Gastroesophageal sphincter (tissue), 3 donors: ENCODE measurements around the gene ASAP2.

ENCODE experiments used
- EP300 ChIP-seq: sonication (generic); formaldehyde crosslinking; IDR thresholded peaks from one replicate; pipeline ENCODE4 v1.6.1; 2017; ENCODE audit warnings: antibody characterized with exemption, mild to moderate bottlenecking
- POLR2A ChIP-seq, 2 donors: fragments of 450-650 bp; IDR thresholded peaks; one replicate each; pipeline ENCODE4 v1.6.1; 2017; ENCODE audit warnings: antibody characterized with exemption in 2 of 2, mild to moderate bottlenecking in 2 of 2, moderate library complexity in 1 of 2
- POLR2AphosphoS5 ChIP-seq: sonication (generic); formaldehyde crosslinking; IDR thresholded peaks from one replicate; pipeline ENCODE4 v1.6.1; 2017; ENCODE audit warnings: antibody characterized with exemption
- TF ChIP-seq, protein P1 (sequence below), 4 experiments: fragments of 200-600 bp in 2 of 4; fragments of 450-650 bp in 2 of 4; sonication (generic) in 1 of 4; IDR thresholded peaks; one replicate each; pipeline ENCODE4 v1.5.1; 2017 to 2019; ENCODE audit warnings: antibody characterized with exemption in 4 of 4, mild to moderate bottlenecking in 2 of 4, moderate library complexity in 2 of 4

DNA sequence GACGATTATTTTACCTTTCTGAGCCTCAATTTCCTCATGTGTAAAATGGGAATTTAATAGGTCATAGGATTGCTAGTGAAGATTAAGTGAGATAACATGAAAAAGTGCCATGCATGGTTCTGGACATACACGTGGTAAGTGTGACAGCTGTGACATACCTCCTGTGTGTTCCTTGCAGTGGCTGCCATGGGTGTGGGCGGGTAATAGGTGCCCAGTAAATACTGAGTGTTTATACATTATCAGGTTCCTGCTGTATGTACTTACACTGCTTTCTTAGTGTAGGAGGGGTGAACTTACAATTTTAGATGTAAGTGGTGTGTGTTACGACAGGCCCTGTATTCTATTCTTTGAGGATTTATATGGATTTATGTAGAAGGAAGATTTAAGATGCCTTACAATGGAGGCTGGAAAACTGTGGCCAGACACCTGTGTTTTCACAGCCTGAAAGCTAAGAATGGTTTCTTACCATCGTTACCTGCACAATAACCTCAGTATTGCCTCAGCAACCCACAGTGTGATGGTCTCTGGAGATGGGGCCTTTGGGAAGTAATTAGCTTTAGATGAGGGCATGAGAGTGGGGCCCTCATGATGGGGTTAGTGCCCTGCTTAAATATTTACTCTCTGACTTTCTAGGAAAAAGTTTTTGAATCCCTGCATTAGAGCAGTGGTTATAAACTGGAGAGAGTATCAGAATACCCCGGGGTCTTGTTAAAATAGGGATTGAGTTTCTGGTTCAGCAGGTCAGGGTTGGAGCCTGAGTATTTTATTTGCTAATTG, 78.1 kb downstream of the ASAP2 start:
- TF ChIP-seq, protein P1, sequence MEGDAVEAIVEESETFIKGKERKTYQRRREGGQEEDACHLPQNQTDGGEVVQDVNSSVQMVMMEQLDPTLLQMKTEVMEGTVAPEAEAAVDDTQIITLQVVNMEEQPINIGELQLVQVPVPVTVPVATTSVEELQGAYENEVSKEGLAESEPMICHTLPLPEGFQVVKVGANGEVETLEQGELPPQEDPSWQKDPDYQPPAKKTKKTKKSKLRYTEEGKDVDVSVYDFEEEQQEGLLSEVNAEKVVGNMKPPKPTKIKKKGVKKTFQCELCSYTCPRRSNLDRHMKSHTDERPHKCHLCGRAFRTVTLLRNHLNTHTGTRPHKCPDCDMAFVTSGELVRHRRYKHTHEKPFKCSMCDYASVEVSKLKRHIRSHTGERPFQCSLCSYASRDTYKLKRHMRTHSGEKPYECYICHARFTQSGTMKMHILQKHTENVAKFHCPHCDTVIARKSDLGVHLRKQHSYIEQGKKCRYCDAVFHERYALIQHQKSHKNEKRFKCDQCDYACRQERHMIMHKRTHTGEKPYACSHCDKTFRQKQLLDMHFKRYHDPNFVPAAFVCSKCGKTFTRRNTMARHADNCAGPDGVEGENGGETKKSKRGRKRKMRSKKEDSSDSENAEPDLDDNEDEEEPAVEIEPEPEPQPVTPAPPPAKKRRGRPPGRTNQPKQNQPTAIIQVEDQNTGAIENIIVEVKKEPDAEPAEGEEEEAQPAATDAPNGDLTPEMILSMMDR (IDR thresholded peaks at IDR 0.05): no peak
- TF ChIP-seq POLR2A (IDR thresholded peaks at IDR 0.05) (no peak), EP300 (no peak), POLR2AphosphoS5 (no peak)
